HEK293 (cell line): ENCODE results near the gene MCM3AP.

Source experiments
- GLI4 ChIP-seq: fragments of 450-650 bp; formaldehyde crosslinking; IDR thresholded peaks from 2 replicates; pipeline ENCODE4 v1.5.1; 2016; ENCODE audit warnings: missing biosample characterization, missing genetic modification characterization
- HOXD13 ChIP-seq: sonication (generic); formaldehyde crosslinking; IDR thresholded peaks from 2 replicates; pipeline ENCODE4 v1.8.0; 2022; ENCODE audit warnings: missing genetic modification reagents, borderline replicate concordance
- MYNN ChIP-seq: fragments of 450-650 bp; formaldehyde crosslinking; IDR thresholded peaks from 2 replicates; pipeline ENCODE4 v1.5.1; 2016; ENCODE audit warnings: missing biosample characterization, missing genetic modification characterization, borderline replicate concordance
- SCRT1 ChIP-seq: fragments of 450-650 bp; formaldehyde crosslinking; IDR thresholded peaks from 2 replicates; pipeline ENCODE4 v1.5.1; 2016; ENCODE audit warnings: missing biosample characterization, missing genetic modification characterization, borderline replicate concordance
- SP2 ChIP-seq: fragments of 450-650 bp; formaldehyde crosslinking; IDR thresholded peaks from 2 replicates; pipeline ENCODE4 v1.5.1; 2016; ENCODE audit warnings: missing biosample characterization, missing genetic modification characterization
- YY1 ChIP-seq: fragments of 450-650 bp; formaldehyde crosslinking; IDR thresholded peaks from 2 replicates; pipeline ENCODE4 v1.5.1; 2018; ENCODE audit warnings: missing biosample characterization, missing genetic modification characterization
- ZBTB20 ChIP-seq: fragments of 450-650 bp; formaldehyde crosslinking; IDR thresholded peaks from 2 replicates; pipeline ENCODE4 v1.5.1; 2016; ENCODE audit warnings: missing biosample characterization, missing genetic modification characterization
- ZFHX2 ChIP-seq: fragments of 450-650 bp; formaldehyde crosslinking; conservative IDR thresholded peaks from 2 replicates; pipeline ENCODE4 v1.5.1; 2016; ENCODE audit warnings: missing biosample characterization, missing genetic modification characterization
- ZFP37 ChIP-seq: fragments of 450-650 bp; formaldehyde crosslinking; IDR thresholded peaks from 2 replicates; pipeline ENCODE4 v1.5.1; 2016; ENCODE audit warnings: missing biosample characterization, missing genetic modification characterization
- ZFP69B ChIP-seq: fragments of 450-650 bp; formaldehyde crosslinking; IDR thresholded peaks from 2 replicates; pipeline ENCODE4 v1.5.1; 2016; ENCODE audit warnings: missing biosample characterization, missing genetic modification characterization
- ZIC2 ChIP-seq: fragments of 450-650 bp; formaldehyde crosslinking; IDR thresholded peaks from 2 replicates; pipeline ENCODE4 v1.5.1; 2016; ENCODE audit warnings: missing biosample characterization, missing genetic modification characterization
- ZNF133 ChIP-seq: fragments of 450-650 bp; formaldehyde crosslinking; IDR thresholded peaks from 2 replicates; pipeline ENCODE4 v1.5.1; 2016; ENCODE audit warnings: missing biosample characterization, missing genetic modification characterization
- ZNF2 ChIP-seq: fragments of 450-650 bp; formaldehyde crosslinking; IDR thresholded peaks from 2 replicates; pipeline ENCODE4 v1.5.1; 2016; ENCODE audit warnings: missing biosample characterization, missing genetic modification characterization
- ZNF202 ChIP-seq: fragments of 450-650 bp; formaldehyde crosslinking; IDR thresholded peaks from 2 replicates; pipeline ENCODE4 v1.5.1; 2016; ENCODE audit warnings: missing biosample characterization, missing genetic modification characterization, borderline replicate concordance
- ZNF214 ChIP-seq: fragments of 450-650 bp; formaldehyde crosslinking; IDR thresholded peaks from 2 replicates; pipeline ENCODE4 v1.5.1; 2017; ENCODE audit warnings: missing biosample characterization, mild to moderate bottlenecking, missing genetic modification characterization, borderline replicate concordance
- ZNF366 ChIP-seq: fragments of 450-650 bp; formaldehyde crosslinking; conservative IDR thresholded peaks from 2 replicates; pipeline ENCODE4 v1.5.1; 2016; ENCODE audit warnings: missing biosample characterization, missing genetic modification characterization
- ZNF391 ChIP-seq: fragments of 450-650 bp; formaldehyde crosslinking; IDR thresholded peaks from 2 replicates; pipeline ENCODE4 v1.5.1; 2016; ENCODE audit warnings: low read depth, missing biosample characterization, missing genetic modification characterization, borderline replicate concordance
- ZNF48 ChIP-seq: fragments of 450-650 bp; formaldehyde crosslinking; IDR thresholded peaks from 2 replicates; pipeline ENCODE4 v1.5.1; 2016; ENCODE audit warnings: missing biosample characterization, missing genetic modification characterization
- ZNF514 ChIP-seq: fragments of 450-650 bp; formaldehyde crosslinking; IDR thresholded peaks from 2 replicates; pipeline ENCODE4 v1.5.1; 2016; ENCODE audit warnings: missing biosample characterization, missing genetic modification characterization
- ZNF521 ChIP-seq: fragments of 450-650 bp; formaldehyde crosslinking; IDR thresholded peaks from 2 replicates; pipeline ENCODE4 v1.5.1; 2017; ENCODE audit warnings: missing biosample characterization, mild to moderate bottlenecking, missing genetic modification characterization
- ZNF548 ChIP-seq: fragments of 450-650 bp; formaldehyde crosslinking; IDR thresholded peaks from 2 replicates; pipeline ENCODE4 v1.5.1; 2016; ENCODE audit warnings: missing biosample characterization, missing genetic modification characterization
- ZNF549 ChIP-seq: fragments of 450-650 bp; IDR thresholded peaks from 2 replicates; pipeline ENCODE4 v1.5.1; 2018; ENCODE audit warnings: missing biosample characterization, missing genetic modification characterization, mild to moderate bottlenecking, inconsistent platforms, moderate library complexity
- ZNF560 ChIP-seq: fragments of 450-650 bp; formaldehyde crosslinking; IDR thresholded peaks from 2 replicates; pipeline ENCODE4 v1.5.1; 2017; ENCODE audit warnings: missing biosample characterization, missing genetic modification characterization, borderline replicate concordance
- ZNF561 ChIP-seq: fragments of 450-650 bp; IDR thresholded peaks from 2 replicates; pipeline ENCODE4 v1.5.1; 2018; ENCODE audit warnings: missing biosample characterization, missing genetic modification characterization, borderline replicate concordance
- ZNF623 ChIP-seq: fragments of 450-650 bp; formaldehyde crosslinking; IDR thresholded peaks from 2 replicates; pipeline ENCODE4 v1.5.1; 2016; ENCODE audit warnings: missing biosample characterization, missing genetic modification characterization
- ZNF664 ChIP-seq: fragments of 450-650 bp; formaldehyde crosslinking; IDR thresholded peaks from 2 replicates; pipeline ENCODE4 v1.5.1; 2016; ENCODE audit warnings: missing biosample characterization, missing genetic modification characterization
- ZNF670 ChIP-seq: fragments of 450-650 bp; formaldehyde crosslinking; IDR thresholded peaks from 2 replicates; pipeline ENCODE4 v1.5.1; 2016; ENCODE audit warnings: missing biosample characterization, missing genetic modification characterization, low read depth
- ZNF785 ChIP-seq: fragments of 450-650 bp; formaldehyde crosslinking; IDR thresholded peaks from 2 replicates; pipeline ENCODE4 v1.5.1; 2016; ENCODE audit warnings: missing biosample characterization, missing genetic modification characterization
- ZNF791 ChIP-seq: fragments of 450-650 bp; formaldehyde crosslinking; IDR thresholded peaks from 2 replicates; pipeline ENCODE4 v1.5.1; 2016; ENCODE audit warnings: missing biosample characterization, missing genetic modification characterization
- ZSCAN30 ChIP-seq: fragments of 450-650 bp; IDR thresholded peaks from 2 replicates; pipeline ENCODE4 v1.5.1; 2018; ENCODE audit warnings: missing biosample characterization, mild to moderate bottlenecking, missing genetic modification characterization, moderate library complexity
- TF ChIP-seq, protein P1 (sequence below): fragments of 450-650 bp; formaldehyde crosslinking; IDR thresholded peaks from 2 replicates; pipeline ENCODE4 v1.5.0; 2017; ENCODE audit warnings: missing biosample characterization, missing genetic modification characterization, borderline replicate concordance
- TF ChIP-seq, protein P2 (sequence below): fragments of 450-650 bp; formaldehyde crosslinking; IDR thresholded peaks from 2 replicates; pipeline ENCODE4 v1.5.1; 2016; ENCODE audit warnings: missing biosample characterization, missing genetic modification characterization
- TF ChIP-seq, protein P3 (sequence below): IDR thresholded peaks from 2 replicates; pipeline ENCODE4 v1.6.1; 2011; ENCODE audit warnings: mild to moderate bottlenecking, low read depth, low read length, borderline replicate concordance
- TF ChIP-seq, protein P4 (sequence below): fragments of 450-650 bp; formaldehyde crosslinking; IDR thresholded peaks from 2 replicates; pipeline ENCODE4 v1.5.1; 2016; ENCODE audit warnings: missing biosample characterization, missing genetic modification characterization

Gene MCM3AP

DNA sequence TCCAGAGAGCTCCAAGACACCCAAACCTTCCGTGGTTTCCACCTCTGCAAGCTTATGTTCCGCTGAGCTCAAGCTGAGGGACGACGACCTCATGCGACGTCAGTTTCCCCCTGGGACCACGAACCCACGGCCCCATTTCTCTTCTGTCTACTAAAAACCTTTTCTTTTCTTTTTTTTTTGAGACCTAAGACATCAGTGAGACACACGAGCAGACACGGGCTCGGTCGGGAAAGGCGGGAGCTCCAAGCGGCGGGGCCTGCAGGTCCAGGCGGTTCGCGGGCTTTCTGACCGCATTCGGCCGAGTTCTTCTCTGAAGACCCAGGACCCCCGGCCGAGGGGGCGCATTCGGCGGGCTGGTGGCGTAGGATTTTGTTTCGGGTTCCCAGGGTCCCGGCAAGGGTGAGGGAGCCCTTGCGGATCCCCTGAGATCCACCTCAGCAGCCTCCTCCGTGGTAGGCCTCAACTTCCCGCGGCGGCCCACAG is 37.9 kb upstream of the MCM3AP start (continued):
- TF ChIP-seq ZNF561 (tag by site-specific recombination) (0 out of 2 replicates have a peak, but pooled peaks have one; percentile 52), ZNF48 (tag by site-specific recombination) (no peak), ZNF133 (tag by site-specific recombination) (no peak), ZNF366 (no peak), ZNF670 (tag by site-specific recombination) (no peak), ZNF548 (tag by site-specific recombination) (no peak), ZFHX2 (tag by site-specific recombination) (no peak), ZFP69B (tag by site-specific recombination) (no peak), ZNF521 (tag by site-specific recombination) (no peak), ZNF2 (tag by site-specific recombination) (no peak; the same call in 1 of the 2 replicates), ZNF664 (no peak), SCRT1 (no peak), HOXD13 (CRISPR knock-in tag) (no peak), ZNF549 (tag by site-specific recombination) (no peak), MYNN (tag by site-specific recombination) (no peak), ZNF560 (tag by site-specific recombination) (no peak), ZNF623 (tag by site-specific recombination) (0 out of 2 replicates have a peak, but pooled peaks have one; percentile 18), ZNF214 (tag by site-specific recombination) (no peak), ZNF791 (tag by site-specific recombination) (no peak), YY1 (tag by site-specific recombination) (0 out of 2 replicates have a peak, but pooled peaks have one; percentile 28), ZNF785 (no peak), ZNF202 (tag by site-specific recombination) (no peak), ZIC2 (no peak), ZSCAN30 (tag by site-specific recombination) (peak; percentile 90; the same call in 1 of the 2 replicates), ZFP37 (tag by site-specific recombination) (peak; percentile 77), GLI4 (tag by site-specific recombination) (no peak), SP2 (tag by site-specific recombination) (no peak), ZNF514 (tag by site-specific recombination) (no peak), ZBTB20 (tag by site-specific recombination) (no peak), ZNF391 (tag by site-specific recombination) (peak; percentile 45; the same call in 1 of the 2 replicates)
- TF ChIP-seq, protein P1, sequence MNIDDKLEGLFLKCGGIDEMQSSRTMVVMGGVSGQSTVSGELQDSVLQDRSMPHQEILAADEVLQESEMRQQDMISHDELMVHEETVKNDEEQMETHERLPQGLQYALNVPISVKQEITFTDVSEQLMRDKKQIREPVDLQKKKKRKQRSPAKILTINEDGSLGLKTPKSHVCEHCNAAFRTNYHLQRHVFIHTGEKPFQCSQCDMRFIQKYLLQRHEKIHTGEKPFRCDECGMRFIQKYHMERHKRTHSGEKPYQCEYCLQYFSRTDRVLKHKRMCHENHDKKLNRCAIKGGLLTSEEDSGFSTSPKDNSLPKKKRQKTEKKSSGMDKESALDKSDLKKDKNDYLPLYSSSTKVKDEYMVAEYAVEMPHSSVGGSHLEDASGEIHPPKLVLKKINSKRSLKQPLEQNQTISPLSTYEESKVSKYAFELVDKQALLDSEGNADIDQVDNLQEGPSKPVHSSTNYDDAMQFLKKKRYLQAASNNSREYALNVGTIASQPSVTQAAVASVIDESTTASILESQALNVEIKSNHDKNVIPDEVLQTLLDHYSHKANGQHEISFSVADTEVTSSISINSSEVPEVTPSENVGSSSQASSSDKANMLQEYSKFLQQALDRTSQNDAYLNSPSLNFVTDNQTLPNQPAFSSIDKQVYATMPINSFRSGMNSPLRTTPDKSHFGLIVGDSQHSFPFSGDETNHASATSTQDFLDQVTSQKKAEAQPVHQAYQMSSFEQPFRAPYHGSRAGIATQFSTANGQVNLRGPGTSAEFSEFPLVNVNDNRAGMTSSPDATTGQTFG: no peak
- TF ChIP-seq, protein P2, sequence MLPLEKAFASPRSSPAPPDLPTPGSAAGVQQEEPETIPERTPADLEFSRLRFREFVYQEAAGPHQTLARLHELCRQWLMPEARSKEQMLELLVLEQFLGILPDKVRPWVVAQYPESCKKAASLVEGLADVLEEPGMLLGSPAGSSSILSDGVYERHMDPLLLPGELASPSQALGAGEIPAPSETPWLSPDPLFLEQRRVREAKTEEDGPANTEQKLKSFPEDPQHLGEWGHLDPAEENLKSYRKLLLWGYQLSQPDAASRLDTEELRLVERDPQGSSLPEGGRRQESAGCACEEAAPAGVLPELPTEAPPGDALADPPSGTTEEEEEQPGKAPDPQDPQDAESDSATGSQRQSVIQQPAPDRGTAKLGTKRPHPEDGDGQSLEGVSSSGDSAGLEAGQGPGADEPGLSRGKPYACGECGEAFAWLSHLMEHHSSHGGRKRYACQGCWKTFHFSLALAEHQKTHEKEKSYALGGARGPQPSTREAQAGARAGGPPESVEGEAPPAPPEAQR (tag by site-specific recombination): no peak
- TF ChIP-seq, protein P3, sequence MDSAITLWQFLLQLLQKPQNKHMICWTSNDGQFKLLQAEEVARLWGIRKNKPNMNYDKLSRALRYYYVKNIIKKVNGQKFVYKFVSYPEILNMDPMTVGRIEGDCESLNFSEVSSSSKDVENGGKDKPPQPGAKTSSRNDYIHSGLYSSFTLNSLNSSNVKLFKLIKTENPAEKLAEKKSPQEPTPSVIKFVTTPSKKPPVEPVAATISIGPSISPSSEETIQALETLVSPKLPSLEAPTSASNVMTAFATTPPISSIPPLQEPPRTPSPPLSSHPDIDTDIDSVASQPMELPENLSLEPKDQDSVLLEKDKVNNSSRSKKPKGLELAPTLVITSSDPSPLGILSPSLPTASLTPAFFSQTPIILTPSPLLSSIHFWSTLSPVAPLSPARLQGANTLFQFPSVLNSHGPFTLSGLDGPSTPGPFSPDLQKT: no peak
- TF ChIP-seq, protein P4, sequence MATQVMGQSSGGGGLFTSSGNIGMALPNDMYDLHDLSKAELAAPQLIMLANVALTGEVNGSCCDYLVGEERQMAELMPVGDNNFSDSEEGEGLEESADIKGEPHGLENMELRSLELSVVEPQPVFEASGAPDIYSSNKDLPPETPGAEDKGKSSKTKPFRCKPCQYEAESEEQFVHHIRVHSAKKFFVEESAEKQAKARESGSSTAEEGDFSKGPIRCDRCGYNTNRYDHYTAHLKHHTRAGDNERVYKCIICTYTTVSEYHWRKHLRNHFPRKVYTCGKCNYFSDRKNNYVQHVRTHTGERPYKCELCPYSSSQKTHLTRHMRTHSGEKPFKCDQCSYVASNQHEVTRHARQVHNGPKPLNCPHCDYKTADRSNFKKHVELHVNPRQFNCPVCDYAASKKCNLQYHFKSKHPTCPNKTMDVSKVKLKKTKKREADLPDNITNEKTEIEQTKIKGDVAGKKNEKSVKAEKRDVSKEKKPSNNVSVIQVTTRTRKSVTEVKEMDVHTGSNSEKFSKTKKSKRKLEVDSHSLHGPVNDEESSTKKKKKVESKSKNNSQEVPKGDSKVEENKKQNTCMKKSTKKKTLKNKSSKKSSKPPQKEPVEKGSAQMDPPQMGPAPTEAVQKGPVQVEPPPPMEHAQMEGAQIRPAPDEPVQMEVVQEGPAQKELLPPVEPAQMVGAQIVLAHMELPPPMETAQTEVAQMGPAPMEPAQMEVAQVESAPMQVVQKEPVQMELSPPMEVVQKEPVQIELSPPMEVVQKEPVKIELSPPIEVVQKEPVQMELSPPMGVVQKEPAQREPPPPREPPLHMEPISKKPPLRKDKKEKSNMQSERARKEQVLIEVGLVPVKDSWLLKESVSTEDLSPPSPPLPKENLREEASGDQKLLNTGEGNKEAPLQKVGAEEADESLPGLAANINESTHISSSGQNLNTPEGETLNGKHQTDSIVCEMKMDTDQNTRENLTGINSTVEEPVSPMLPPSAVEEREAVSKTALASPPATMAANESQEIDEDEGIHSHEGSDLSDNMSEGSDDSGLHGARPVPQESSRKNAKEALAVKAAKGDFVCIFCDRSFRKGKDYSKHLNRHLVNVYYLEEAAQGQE: peak; percentile 62
